ENCODE measurements around the gene UXS1.
"Not testable (repeated sequence)": the region's sequence is repeated elsewhere in the genome, so short reads cannot be mapped to it uniquely, and the experiment has no call there.

Gene UXS1

GRCh38 chr2:106139238-106139935, 54.7 kb downstream of the UXS1 start:
- Histone ChIP-seq H3K9ac (ENCODE audit: low read length) (no peak overlapping the region), H3F3A (ENCODE audit: insufficient read depth, low read length) (no peaks in the 10 kb centered on the region), H3K9me2 (ENCODE audit: low read depth, low read length) (no peaks in the 10 kb centered on the region), H3K27me3 (ENCODE audit: insufficient read depth, low read length) (no peaks in the 10 kb centered on the region), H3K4me2 (ENCODE audit: low read length) (no peak overlapping the region), H3K27ac (ENCODE audit: low read depth, low read length, poor library complexity, severe bottlenecking) (no peak overlapping the region), H3K4me3 (ENCODE audit: low read depth, low read length, poor library complexity, severe bottlenecking) (no peak overlapping the region), H3K79me2 (ENCODE audit: insufficient read depth, low read length) (no peaks in the 10 kb centered on the region), H3K36me3 (ENCODE audit: insufficient read depth, low read length) (peaks cover 8% of the 10 kb centered on the region), H2AFZ (ENCODE audit: low read length) (no peak overlapping the region), H4K20me1 (ENCODE audit: insufficient read depth, low read length) (no peaks in the 10 kb centered on the region), H3K9me3 (ENCODE audit: low read length) (no peaks in the 10 kb centered on the region), H3K4me1 (ENCODE audit: insufficient read depth, low read length, severe bottlenecking) (no peaks in the 10 kb centered on the region)
- TF ChIP-seq CTCF (IDR thresholded peaks at IDR 0.05; ENCODE audit: low read length) = no peak
- TF ChIP-seq EZH2 (IDR thresholded peaks at IDR 0.05; ENCODE audit: borderline replicate concordance, low read length) = no peak

GRCh38 chr2:106138543-106139237, 55.4 kb downstream of the UXS1 start:
- H2AFZ ChIP-seq (ENCODE audit: low read length) = no peak overlapping the region
- no peaks in the 10 kb centered on the region for H3K79me2 ChIP-seq (ENCODE audit: insufficient read depth, low read length)
- H3K4me3 ChIP-seq (ENCODE audit: low read depth, low read length, poor library complexity, severe bottlenecking) = no peak overlapping the region
- no peaks in the 10 kb centered on the region for H3K9me2 ChIP-seq (ENCODE audit: low read depth, low read length)
- no peaks in the 10 kb centered on the region for H3K27me3 ChIP-seq (ENCODE audit: insufficient read depth, low read length)
- no peak overlapping the region for H3K4me2 ChIP-seq (ENCODE audit: low read length)
- peaks cover 8% of the 10 kb centered on the region for H3K36me3 ChIP-seq (ENCODE audit: insufficient read depth, low read length)
- H4K20me1 ChIP-seq (ENCODE audit: insufficient read depth, low read length) = no peaks in the 10 kb centered on the region
- no peaks in the 10 kb centered on the region for H3K4me1 ChIP-seq (ENCODE audit: insufficient read depth, low read length, severe bottlenecking)
- no peaks in the 10 kb centered on the region for H3K9me3 ChIP-seq (ENCODE audit: low read length)
- no peak for TF ChIP-seq CTCF (IDR thresholded peaks at IDR 0.05; ENCODE audit: low read length)
- TF ChIP-seq EZH2 (IDR thresholded peaks at IDR 0.05; ENCODE audit: borderline replicate concordance, low read length) = no peak
- H3K9ac ChIP-seq (ENCODE audit: low read length) = no peak overlapping the region
- no peaks in the 10 kb centered on the region for H3F3A ChIP-seq (ENCODE audit: insufficient read depth, low read length)
- H3K27ac ChIP-seq (ENCODE audit: low read depth, low read length, poor library complexity, severe bottlenecking) = no peak overlapping the region

GRCh38 chr2:106137731-106138521, 56.2 kb downstream of the UXS1 start:
- Histone ChIP-seq H3F3A (ENCODE audit: insufficient read depth, low read length) (no peaks in the 10 kb centered on the region), H3K4me3 (ENCODE audit: low read depth, low read length, poor library complexity, severe bottlenecking) (no peak overlapping the region), H3K4me2 (ENCODE audit: low read length) (no peak overlapping the region), H3K9me2 (ENCODE audit: low read depth, low read length) (no peaks in the 10 kb centered on the region), H2AFZ (ENCODE audit: low read length) (no peak overlapping the region), H3K79me2 (ENCODE audit: insufficient read depth, low read length) (no peaks in the 10 kb centered on the region), H3K9me3 (ENCODE audit: low read length) (no peaks in the 10 kb centered on the region), H4K20me1 (ENCODE audit: insufficient read depth, low read length) (no peaks in the 10 kb centered on the region), H3K9ac (ENCODE audit: low read length) (no peak overlapping the region), H3K27ac (ENCODE audit: low read depth, low read length, poor library complexity, severe bottlenecking) (no peak overlapping the region), H3K27me3 (ENCODE audit: insufficient read depth, low read length) (no peaks in the 10 kb centered on the region), H3K36me3 (ENCODE audit: insufficient read depth, low read length) (peaks cover 8% of the 10 kb centered on the region), H3K4me1 (ENCODE audit: insufficient read depth, low read length, severe bottlenecking) (no peaks in the 10 kb centered on the region)
- TF ChIP-seq CTCF (IDR thresholded peaks at IDR 0.05; ENCODE audit: low read length) (no peak), EZH2 (IDR thresholded peaks at IDR 0.05; ENCODE audit: borderline replicate concordance, low read length) (no peak)

GRCh38 chr2:106131192-106131591, 62.9 kb downstream of the UXS1 start:
- not testable (repeated sequence) for H4K20me1 ChIP-seq (ENCODE audit: insufficient read depth, low read length); H3K4me1 ChIP-seq (ENCODE audit: insufficient read depth, low read length, severe bottlenecking); H3F3A ChIP-seq (ENCODE audit: insufficient read depth, low read length); H3K9me2 ChIP-seq (ENCODE audit: low read depth, low read length); H3K4me3 ChIP-seq (ENCODE audit: low read depth, low read length, poor library complexity, severe bottlenecking); H3K9ac ChIP-seq (ENCODE audit: low read length); H3K4me2 ChIP-seq (ENCODE audit: low read length); H3K79me2 ChIP-seq (ENCODE audit: insufficient read depth, low read length); H3K27me3 ChIP-seq (ENCODE audit: insufficient read depth, low read length); H3K27ac ChIP-seq (ENCODE audit: low read depth, low read length, poor library complexity, severe bottlenecking); H3K9me3 ChIP-seq (ENCODE audit: low read length); H2AFZ ChIP-seq (ENCODE audit: low read length); H3K36me3 ChIP-seq (ENCODE audit: insufficient read depth, low read length)

Measured in OCI-LY1 (cell line).